Neural crest cell (in vitro differentiated cells): Measurements from ENCODE around the gene NHSL2. TPM values are rescaled to one million over a fixed set of nuclear protein-coding genes. Genes with fewer than 3 reads are reported as not detected.

ENCODE experiments used
- DNase-seq: peaks from one replicate; pipeline ENCODE4 v3.0.0; 2021; ENCODE audit warnings: low read depth, mixed read lengths, low spot score
- H3K27ac Mint-ChIP-seq: one replicate; pipeline ENCODE4 v1.8.0; 2021; ENCODE audit warnings: mild to moderate bottlenecking, mixed read lengths; ENCODE audit not compliant: unreplicated experiment
- H3K27me3 Mint-ChIP-seq: 2 replicates; pipeline ENCODE4 v1.8.0; 2021; ENCODE audit warnings: low read depth, mild to moderate bottlenecking, mixed read lengths
- H3K36me3 Mint-ChIP-seq: 2 replicates; pipeline ENCODE4 v1.8.0; 2021; ENCODE audit warnings: low read depth, mild to moderate bottlenecking, mixed read lengths
- H3K4me1 Mint-ChIP-seq: 2 replicates; pipeline ENCODE4 v1.8.0; 2021; ENCODE audit warnings: mixed read lengths
- H3K4me3 Mint-ChIP-seq: one replicate; pipeline ENCODE4 v1.8.0; 2021; ENCODE audit warnings: mild to moderate bottlenecking, mixed read lengths
- H3K9me3 Mint-ChIP-seq: 2 replicates; pipeline ENCODE4 v1.8.0; 2021; ENCODE audit warnings: mixed read lengths
- CTCF ChIP-seq: fragments of 200-600 bp; sonication (generic); conservative IDR thresholded peaks from 2 replicates; pipeline ENCODE4 v1.5.0; 2021; ENCODE audit warnings: antibody characterized with exemption, mild to moderate bottlenecking
- total RNA-seq: library from RNA; stranded (reverse); gene quantifications from 2 replicates; pipeline ENCODE4 v1.2.1, GENCODE V29; 2021

The NHSL2 gene
- total RNA-seq, 1 donor from 2014 or later, result 9.9 TPM

DNA sequence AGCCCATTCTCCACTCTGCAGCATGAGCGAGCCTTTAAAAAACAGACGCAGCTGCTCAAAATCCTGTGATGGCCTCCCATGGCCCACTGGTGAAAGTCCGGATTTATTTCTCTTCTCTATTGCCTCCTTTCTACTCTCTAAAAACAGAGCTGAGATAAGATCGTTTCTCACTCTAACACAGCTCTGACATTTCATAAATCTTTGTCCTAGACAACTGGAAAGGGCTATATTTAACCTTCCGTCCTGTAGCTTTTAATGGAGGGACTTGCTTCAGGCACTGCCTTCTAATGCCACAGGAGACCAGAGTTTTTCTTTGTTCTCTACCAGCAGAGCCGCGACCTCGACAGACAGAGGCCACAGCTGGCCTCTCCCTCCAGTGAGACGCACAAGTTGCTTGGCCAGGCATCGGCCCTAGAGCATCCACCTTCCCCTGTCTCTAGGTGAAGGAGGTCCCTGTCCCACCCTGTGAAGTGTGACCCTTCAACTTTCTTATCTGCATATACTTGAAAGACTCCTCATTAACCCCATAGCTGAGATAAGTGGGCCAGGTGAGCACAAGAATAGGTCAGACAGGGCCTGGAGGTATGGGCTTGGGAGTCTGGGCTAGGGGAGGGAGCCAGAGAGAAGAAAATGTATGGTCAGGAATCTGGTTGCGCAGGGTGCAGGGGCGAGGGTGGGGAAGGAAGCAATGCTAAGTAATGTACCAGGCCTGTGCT is 171.1 kb downstream of the NHSL2 start:
- Mint-ChIP-seq H3K4me1 (peaks cover 56% of the 10 kb centered on the region), H3K4me3 (peak overlapping the region; percentile 14), H3K27me3 (no peaks in the 10 kb centered on the region), H3K36me3 (peaks cover 2% of the 10 kb centered on the region), H3K27ac (peak overlapping the region; percentile 35), H3K9me3 (peaks cover 5% of the 10 kb centered on the region)
- no peak for DNase-seq
- TF ChIP-seq CTCF, result no peak

- Mint-ChIP-seq H3K36me3 (peaks cover 5% of the 10 kb centered on the region), H3K27me3 (no peaks in the 10 kb centered on the region), H3K9me3 (peaks cover 11% of the 10 kb centered on the region), H3K27ac (no peak overlapping the region), H3K4me3 (no peak overlapping the region), H3K4me1 (peaks cover 51% of the 10 kb centered on the region)
- no peak for DNase-seq
- TF ChIP-seq CTCF, result no peak
Measured at GRCh38 chrX:72083291-72083690, 172.6 kb downstream of the NHSL2 start.

GRCh38 chrX:72084114-72084513 is 173.5 kb downstream of the NHSL2 start:
- Mint-ChIP-seq H3K9me3 (peaks cover 8% of the 10 kb centered on the region), H3K4me1 (peaks cover 42% of the 10 kb centered on the region), H3K4me3 (no peak overlapping the region)

GRCh38 chrX:72086995-72087394 is 176.3 kb downstream of the NHSL2 start:
- Mint-ChIP-seq H3K4me3 (no peak overlapping the region), H3K4me1 (peaks cover 14% of the 10 kb centered on the region), H3K27me3 (no peaks in the 10 kb centered on the region), H3K27ac (peak overlapping the region; percentile 71), H3K36me3 (peaks cover 7% of the 10 kb centered on the region), H3K9me3 (peaks cover 11% of the 10 kb centered on the region)
- TF ChIP-seq CTCF, result no peak
- no peak for DNase-seq

More at GRCh38 chrX:72084114-72084513, 173.5 kb downstream of the NHSL2 start:
- TF ChIP-seq CTCF, result no peak
- Mint-ChIP-seq H3K36me3 (peaks cover 7% of the 10 kb centered on the region), H3K27me3 (no peaks in the 10 kb centered on the region), H3K27ac (no peak overlapping the region)
- no peak for DNase-seq

- no peak for TF ChIP-seq CTCF
- Mint-ChIP-seq H3K4me3 (no peak overlapping the region), H3K9me3 (peaks cover 13% of the 10 kb centered on the region), H3K4me1 (peaks cover 3% of the 10 kb centered on the region), H3K36me3 (peaks cover 7% of the 10 kb centered on the region), H3K27me3 (no peaks in the 10 kb centered on the region), H3K27ac (no peak overlapping the region)
- no peak for DNase-seq
Measured at GRCh38 chrX:72088761-72089160, 178.1 kb downstream of the NHSL2 start.
